T-helper 22 cell (primary cell): Measurements from ENCODE around the gene ASH1L.
"Not testable (repeated sequence)": the region's sequence is repeated elsewhere in the genome, so short reads cannot be mapped to it uniquely, and the experiment has no call there.

ENCODE experiments used
- DNase-seq: peaks from one replicate; pipeline ENCODE4 v3.0.0-alpha.2; 2020; ENCODE audit warnings: low read depth

The ASH1L gene

DNA sequence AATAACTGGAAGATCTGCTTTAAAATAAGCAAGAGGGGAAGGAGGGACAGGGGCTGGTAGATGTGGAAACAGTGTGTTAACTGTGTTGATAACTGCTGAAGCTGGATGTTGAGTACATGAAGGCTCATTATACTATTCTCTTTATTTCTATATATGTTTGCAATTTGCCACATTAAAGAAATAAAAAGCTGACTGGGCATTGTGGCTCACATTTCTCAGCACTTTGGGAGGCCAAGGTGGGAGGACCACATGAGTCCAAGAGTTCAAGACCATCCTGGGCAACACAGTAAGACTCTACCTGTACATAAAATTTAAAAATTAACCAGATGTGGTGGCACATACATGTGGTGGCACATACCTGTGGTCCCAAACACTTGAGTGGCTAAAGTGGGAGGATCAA is 6.7 kb downstream of the ASH1L start:
- DNase-seq: no peak

GRCh38 chr1:155553349-155553748 is 9.3 kb downstream of the ASH1L start:
- DNase-seq: no peak

DNA sequence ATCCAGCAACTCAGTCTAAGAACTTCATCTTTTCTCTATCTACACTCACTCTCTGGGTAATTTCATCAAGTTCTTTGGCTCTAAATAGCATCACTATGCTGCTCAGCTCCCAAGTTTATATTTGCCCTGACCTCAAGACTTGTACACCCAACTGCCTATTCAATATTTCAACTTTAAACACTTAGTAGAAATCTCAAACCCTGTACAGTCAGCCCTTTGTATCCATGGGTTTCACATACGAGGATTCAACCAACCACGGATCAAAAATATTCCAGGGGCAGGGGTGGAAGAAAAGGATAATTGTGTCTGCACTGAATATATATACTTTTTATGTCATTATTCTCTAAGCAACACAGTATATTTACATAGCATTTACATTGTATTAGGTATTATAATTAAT is 13.9 kb downstream of the ASH1L start:
- DNase-seq: no peak

- DNase-seq: no peak
Measured at GRCh38 chr1:155540000-155540874, 22.4 kb downstream of the ASH1L start.

- no peak for DNase-seq
Measured at GRCh38 chr1:155537193-155537592, 25.4 kb downstream of the ASH1L start.

GRCh38 chr1:155531624-155532023 is 31.0 kb downstream of the ASH1L start:
- DNase-seq: no peak

- no peak for DNase-seq
Measured at GRCh38 chr1:155529929-155530328, 32.7 kb downstream of the ASH1L start.

- no peak for DNase-seq
Measured at GRCh38 chr1:155529109-155529508, 33.5 kb downstream of the ASH1L start.

- no peak for DNase-seq
Measured at GRCh38 chr1:155527677-155528076, 34.9 kb downstream of the ASH1L start.

GRCh38 chr1:155526356-155526755 is 36.2 kb downstream of the ASH1L start:
- DNase-seq: no peak

DNA sequence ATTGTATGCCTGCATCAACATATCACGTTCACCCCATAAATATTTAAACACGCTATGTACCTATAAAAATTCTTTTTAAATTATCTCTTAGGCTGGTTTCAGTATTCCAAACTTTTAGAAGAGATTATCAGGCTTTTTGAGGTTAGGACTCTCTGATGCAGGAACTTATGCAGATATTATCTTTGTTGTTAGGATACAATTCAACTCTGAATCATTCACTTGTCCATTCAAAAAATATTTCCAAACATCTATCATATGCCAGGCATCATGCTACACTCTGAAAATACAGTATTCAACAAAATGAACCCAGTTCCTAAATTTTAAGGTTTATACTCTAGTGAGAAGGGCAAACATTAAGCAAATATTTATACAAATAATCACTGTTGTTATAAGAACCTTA is 40.5 kb downstream of the ASH1L start:
- DNase-seq: no peak

DNA sequence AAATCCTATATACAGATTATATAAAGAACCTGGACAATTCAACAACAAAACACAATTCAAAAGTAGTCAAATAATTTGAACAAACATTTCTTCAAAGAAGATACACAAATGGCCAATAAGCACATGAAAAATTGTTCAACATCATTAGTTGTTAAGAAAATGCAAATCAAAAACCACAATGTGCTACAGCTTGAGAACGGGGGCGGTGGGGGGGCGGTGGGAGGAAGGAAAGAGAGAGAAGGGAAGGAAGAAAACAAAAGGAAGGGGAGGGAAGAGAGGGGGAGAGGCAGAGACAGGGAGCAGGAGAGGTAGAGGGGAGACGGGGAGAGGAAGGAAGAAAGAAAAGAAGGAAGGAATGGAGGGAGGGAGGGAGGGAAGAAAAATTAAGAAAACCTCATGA is 44.1 kb downstream of the ASH1L start:
- no peak for DNase-seq

DNA sequence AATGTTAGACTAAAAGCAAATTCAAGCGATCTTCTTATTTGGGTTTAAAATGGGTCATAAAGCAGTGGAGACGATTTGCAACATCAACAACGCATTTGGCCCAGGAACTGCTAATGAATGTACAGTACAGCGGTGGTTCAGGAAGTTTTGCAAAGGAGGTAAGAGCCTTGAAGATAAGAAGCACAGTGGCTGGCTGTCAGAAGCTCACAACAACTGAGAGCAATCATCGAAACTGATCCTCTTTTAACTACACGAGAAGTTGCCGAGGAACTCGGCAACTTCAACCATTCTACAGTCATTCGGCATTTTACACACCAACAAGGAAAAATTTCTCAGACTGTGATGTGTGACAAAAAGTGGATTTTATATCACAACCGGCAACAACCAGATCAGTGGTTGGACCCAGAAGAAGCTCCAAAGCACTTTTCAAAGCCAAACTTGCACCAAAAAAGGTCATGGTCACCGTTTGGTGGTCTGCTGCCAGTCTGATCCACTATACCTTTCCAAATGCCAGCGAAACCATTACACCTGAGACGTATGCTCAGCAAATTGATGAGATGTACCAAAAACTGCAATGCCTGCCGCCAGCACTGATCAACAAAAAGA is 47.9 kb downstream of the ASH1L start:
- no peak for DNase-seq

GRCh38 chr1:155513300-155513916 is 49.2 kb downstream of the ASH1L start:
- DNase-seq: no peak

DNA sequence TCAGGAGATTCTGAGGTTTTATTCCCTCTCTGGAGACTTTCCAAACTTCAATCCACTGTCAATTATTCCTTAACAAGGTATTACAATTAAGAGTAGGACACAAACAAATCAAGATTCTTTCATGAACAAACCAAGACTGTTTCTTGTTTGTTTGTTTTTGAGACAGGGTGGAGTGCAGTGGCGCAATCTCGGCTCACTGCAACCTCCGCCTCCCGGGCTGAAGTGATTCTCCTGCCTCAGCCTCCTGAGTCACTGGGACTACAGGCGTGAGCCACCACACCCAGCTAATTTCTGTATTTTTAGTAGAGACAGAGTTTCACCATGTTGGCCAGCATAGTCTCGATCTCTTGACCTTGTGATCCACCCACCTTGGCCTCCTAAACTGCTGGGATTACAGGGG is 51.2 kb downstream of the ASH1L start:
- not testable (repeated sequence) for DNase-seq

GRCh38 chr1:155509064-155509463 is 53.5 kb downstream of the ASH1L start:
- DNase-seq: no peak

DNA sequence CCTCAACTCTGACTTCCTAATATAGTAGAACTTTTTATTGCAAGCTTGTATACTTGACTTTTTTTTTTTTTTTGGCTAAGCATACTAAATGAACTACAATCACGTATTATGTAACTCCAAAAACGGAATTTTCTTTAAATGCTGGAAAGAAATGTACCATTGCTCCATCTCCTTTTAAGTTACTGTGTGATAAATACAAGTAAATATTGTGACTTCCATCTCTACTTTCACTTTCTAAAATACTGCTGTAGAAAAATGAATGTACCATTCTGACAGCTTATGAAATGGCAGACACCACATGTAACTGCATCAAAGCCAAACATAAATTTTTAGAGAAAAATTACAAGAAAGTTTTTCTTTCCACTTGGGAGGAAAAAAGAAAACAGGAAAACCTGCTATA is 54.7 kb downstream of the ASH1L start:
- DNase-seq: no peak

DNA sequence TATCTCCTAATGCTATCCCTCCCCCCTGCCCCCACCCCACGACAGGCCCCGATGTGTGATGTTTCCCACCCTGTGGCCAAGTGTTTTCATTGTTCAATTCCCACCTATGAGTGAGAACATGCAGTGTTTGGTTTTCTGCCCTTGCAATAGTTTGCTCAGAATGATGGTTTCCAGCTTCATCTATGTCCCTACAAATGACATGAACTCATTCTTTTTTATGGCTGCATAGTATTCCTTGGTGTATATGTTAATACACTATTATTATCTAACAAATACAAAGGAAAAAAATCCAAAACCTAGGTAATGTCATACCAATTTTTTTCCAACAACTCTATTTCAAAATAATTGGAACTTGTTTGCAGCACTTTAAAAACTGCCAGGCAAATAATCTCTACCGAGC is 56.6 kb downstream of the ASH1L start:
- DNase-seq: not testable (repeated sequence)

DNA sequence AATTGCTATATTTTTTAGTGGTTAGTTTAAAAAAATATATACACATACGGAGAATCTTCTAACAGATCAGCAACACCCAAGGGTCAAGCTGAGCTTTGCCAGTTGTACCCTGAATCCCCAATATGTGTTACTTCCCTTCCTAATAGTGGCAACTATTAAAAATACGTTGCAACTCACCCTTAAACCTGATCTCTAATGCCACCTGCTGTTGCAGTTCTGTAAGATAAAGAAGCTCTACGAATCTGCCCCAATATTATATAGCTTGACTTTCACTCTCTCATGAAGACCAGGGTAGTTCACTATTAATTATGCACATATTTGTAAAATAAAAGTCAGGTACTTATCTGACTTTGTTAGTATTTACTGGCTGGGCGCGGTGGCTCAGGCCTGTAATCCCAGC is 58.4 kb downstream of the ASH1L start:
- no peak for DNase-seq

- DNase-seq: no peak
Measured at GRCh38 chr1:155499953-155500639, 62.5 kb downstream of the ASH1L start.

- no peak for DNase-seq
Measured at GRCh38 chr1:155499263-155499662, 63.3 kb downstream of the ASH1L start.

DNA sequence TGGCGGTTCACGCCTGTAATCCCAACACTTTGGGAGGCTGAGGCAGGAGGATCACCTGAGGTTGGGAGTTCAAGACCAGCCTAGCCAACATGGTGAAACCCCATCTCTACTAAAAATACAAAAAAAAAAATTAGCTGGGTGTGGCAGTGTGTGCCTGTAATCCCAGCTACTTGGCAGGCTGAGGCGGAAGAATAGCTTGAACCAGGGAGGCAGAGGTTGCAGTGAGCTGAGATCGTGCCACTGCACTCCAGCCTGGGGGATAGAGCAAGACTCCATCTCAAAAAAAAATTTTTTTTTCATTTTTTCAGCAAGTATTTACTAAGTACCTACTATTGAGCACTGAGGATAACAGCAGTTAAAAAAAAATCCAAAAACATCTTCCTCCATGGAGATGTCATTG is 69.0 kb downstream of the ASH1L start:
- not testable (repeated sequence) for DNase-seq

- not testable (repeated sequence) for DNase-seq
Measured at GRCh38 chr1:155488419-155488818, 74.2 kb downstream of the ASH1L start.
